ENCODE data around the gene SBNO2.

SBNO2 gene

DNA sequence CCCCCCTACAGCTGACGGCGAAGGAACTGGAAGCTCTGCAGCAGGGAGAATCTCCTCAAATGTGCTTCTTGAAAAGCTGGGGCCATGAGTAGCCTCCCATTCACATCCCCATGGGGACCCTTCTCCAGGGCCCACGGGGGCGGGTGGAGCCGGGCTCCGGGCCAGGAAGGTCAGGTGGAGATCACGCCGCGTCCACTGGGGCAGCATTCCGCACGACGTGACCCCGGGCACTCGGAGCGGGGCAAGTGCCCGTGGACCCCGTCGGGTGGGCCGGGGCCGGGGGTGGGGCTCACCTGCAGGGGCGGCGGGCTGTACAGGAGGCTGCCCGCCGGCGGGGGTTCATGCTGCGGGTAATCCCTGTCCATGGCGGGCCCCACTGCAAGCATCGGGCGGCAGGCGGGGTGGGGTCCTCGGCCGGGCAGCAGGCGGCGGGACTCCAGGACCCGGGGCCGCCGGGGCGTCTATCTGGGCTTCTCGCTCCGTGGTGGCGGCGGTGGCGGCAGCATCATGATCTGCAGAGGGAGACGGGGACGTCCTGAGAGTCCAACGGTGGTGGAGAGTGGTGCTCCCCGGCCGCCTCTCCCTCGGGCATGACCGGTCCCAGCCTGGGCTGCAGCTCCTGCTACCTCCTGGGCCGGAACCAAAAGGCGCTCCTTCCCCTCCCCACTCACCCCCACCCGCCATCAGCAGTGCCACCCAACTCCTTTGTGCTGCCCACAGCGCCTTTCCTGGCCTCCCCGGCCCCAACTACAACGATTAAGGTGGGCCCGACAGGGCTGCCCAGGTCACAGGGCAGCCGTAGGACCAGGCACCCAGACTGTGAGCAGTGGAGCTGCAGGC, 20.0 kb downstream of the SBNO2 start:
- DNase-seq = no peak

GRCh38 chr19:1151917-1152587, 22.0 kb downstream of the SBNO2 start:
- no peak for DNase-seq

- no peak for DNase-seq
These were observed 22.9 kb downstream of the SBNO2 start for GRCh38 chr19:1151037-1151724.

GRCh38 chr19:1150333-1151036, 23.6 kb downstream of the SBNO2 start:
- no peak for DNase-seq

DNA sequence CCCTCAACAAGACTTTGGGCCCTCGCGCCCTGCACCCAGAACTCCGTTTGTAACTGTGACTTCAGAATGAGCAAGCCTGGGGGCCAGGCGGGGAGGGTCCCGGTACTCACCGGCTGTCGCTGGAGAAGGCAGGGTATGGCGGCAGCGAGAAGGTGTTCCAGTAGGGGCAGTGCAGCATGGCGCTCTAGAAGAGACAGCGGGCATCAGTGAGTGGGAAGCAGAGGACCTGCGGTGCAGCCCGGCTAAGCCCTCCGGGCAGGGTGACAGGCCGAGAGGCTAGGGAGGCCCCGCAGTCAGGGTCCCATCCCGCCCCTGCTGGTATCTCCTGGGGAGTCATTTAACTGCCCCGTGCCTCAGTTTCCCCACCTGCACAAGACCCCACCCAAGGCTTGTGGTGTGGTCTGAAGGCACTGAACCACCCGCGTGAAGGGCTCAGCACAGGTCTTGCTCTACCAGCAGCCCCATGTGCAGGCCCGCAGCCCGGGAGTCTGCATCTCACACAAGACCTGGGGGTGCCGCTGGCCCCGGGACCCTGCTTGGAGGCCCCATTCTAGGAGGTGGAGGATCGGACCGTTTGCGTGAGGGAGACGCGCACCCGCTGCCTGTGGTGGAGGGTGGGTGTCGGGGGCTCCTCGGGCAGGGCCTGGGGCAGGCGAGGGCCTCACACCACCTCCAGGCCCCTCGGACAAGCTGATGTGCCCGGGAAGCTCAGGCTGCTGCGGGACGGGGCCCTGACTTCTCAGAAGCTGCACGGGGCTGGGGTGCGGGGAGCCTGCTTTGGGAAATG, 24.6 kb downstream of the SBNO2 start:
- no peak for DNase-seq

DNA sequence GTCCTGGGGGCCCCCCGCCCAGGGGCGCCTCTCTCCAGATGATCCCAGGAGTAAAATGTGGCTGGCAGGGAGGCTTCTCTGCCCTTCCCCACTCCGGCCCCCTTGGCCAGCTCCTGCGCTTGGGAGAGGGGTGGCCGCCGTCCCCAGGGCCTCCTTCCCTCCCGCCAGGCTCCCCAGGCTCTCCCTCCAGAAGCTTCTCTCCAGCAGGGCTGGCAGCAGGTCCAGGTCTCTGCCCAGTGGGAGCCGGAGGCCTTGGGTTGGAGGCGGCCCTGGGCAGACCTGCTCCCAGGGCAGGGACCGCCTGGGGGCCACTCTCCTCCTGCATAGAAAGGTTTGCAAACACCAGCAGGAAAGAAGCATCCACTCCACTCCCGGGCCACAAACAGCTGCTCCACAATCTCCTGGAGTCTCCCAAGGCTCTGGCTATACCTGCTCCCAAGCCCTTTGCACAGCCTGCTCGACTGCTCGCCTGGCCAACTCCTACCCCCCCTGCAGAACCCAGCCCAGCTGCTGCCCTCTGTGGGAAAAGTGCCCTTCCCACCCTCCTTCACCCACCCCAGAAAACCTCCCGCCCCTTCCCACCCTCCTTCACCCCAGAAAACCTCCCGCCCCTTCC, 26.0 kb downstream of the SBNO2 start:
- no peak for DNase-seq

GRCh38 chr19:1146858-1147780, 26.9 kb downstream of the SBNO2 start:
- no peak for DNase-seq

GRCh38 chr19:1146412-1146699, 27.7 kb downstream of the SBNO2 start:
- no peak for DNase-seq

DNA sequence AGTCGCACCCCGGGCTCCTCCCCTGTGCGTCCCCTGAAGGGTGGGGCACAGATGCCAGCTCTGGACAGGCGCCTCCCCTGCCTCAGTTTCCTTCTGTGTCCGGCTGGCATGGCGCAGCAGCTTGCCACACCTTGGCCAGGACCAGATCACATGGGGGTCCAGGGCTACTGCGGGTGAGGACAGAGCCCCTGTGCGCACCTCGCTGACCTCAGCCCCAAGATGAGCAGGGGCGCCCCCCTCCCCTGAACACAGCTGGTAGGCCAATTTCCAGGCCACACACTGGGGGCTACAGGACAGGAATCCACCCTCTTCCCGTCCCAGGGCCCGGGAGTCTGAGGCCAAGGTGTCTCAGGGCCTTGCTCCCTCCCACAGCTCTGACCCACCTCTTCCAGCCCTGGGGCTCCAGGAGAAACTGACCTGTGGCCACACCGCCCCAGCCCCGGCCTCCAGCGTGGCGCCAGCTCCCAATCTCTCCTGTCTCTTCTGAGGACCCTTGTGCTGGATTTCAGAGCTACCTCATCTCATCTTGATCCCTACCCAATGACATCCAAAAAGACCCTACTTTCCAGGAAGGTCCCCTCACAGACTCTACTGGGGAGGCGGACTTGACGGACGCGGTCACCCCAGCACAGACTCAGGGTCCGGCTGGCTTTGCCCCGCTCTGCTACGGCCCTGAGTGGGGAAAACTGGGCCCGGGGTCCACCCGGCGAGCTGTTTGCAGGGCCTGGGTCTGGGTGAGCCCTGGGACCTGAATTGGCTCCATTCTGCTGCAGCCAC, 28.2 kb downstream of the SBNO2 start:
- DNase-seq = no peak

DNA sequence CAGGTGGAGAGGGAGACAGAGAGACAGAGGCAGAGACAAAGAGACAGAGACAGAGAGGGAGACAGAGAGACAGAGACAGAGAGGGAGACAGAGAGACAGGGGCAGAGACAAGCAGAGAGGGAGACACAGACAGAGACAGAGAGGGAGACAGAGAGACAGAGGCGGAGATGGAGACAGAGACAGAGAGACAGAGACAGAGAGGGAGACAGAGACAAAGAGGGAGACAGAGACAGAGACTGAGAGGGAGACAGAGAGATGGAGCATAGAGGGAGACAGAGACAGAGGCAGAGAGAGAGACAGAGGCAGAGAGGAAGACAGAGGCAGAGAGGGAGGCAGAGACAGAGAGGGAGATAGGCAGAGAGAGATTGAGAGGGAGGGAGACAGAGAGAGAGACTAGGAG, 29.3 kb downstream of the SBNO2 start:
- no peak for DNase-seq

GRCh38 chr19:1143828-1144399, 30.2 kb downstream of the SBNO2 start:
- DNase-seq = no peak

DNA sequence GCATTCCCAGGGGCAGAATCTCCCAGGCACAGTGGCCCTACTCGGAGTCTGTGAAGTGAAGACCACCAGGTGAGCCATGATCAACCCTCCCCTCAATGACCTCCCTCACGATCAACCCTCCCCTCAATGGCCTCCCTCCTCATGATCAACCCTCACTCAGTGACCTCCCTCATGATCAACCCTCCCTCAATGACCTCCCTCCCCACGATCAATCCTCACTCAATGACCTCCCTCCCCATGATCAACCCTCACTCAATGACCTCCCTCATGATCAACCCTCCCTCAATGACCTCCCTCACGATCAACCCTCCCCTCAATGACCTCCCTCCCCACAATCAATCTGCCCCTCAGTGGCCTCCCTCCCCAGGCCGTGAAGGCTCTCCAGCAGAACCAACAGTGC, 32.1 kb downstream of the SBNO2 start:
- no peak for DNase-seq

- no peak for DNase-seq
These were observed 33.6 kb downstream of the SBNO2 start for GRCh38 chr19:1140272-1141027.

DNA sequence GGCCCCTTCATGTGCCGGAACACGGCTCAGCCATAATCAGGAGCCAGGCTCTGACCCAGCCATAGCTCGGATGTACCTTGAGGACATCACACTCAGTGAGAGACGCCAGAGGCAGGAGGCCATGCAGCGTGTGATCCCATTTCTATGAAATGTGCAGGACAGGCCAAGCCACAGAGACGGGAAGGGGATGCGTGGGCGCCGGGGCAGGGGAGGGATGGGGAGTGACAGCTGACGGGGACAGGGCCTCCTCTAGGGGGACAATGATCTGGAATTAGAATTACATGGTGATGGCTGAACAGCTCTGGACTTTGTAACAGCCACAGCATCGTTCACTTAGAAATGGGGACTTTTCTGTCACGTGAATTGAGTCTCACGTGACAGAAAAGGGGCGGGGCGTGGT, 34.9 kb downstream of the SBNO2 start:
- DNase-seq = no peak

GRCh38 chr19:1138121-1138520, 35.9 kb downstream of the SBNO2 start:
- no peak for DNase-seq

- no peak for DNase-seq
These were observed 37.3 kb downstream of the SBNO2 start for GRCh38 chr19:1136621-1137317.

DNA sequence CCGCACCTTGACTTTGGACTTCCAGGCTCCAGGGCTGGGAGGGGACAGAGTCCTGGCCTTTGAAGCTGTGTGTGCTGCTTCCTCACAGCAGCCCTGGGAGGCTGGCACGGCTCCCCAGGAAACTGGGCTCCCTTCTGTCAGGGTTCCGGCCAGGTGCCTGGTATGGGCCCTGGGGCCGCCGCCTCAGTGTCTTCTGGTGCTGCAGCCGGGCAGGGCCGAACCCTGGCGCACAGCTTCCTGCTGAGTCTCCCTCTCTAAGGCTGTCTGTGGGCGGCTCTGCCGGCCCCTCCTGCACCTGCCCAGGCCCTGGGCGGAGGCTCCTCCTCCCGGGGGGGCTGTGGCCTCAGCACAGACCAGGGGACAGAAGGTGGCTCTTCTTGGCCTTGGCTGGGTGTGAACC, 37.9 kb downstream of the SBNO2 start:
- no peak for DNase-seq

DNA sequence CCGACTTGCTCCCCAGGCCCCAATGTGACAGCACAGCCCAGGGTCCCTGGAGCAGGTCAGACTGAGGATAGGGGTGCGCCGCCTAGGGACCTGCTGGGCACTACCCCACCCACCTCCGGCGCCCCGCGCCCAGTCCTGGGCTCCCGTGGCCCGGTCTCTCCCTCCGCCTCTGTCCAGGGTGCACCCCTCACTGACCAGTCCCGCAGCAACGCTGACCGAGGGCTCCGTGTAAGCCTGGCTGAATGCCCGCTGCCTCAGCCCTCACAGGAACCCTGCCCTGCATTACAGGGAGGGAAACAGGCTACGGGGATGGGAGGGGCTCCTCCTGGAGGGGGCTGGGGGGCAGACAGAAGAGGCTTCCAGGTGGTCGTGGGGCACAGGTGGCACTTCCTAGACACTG, 38.6 kb downstream of the SBNO2 start:
- DNase-seq = no peak

Data from NCI-H526 treated with DMSO at 0.1 percent for 48 hours (cell line).